ENCODE data around the gene TRABD2A. TPM values are rescaled to one million over a fixed set of nuclear protein-coding genes. Genes with fewer than 3 reads are reported as not detected.

TRABD2A gene
- total RNA-seq, 2 donors from 2014 or later: 10.3 TPM; not detected in 1

DNA sequence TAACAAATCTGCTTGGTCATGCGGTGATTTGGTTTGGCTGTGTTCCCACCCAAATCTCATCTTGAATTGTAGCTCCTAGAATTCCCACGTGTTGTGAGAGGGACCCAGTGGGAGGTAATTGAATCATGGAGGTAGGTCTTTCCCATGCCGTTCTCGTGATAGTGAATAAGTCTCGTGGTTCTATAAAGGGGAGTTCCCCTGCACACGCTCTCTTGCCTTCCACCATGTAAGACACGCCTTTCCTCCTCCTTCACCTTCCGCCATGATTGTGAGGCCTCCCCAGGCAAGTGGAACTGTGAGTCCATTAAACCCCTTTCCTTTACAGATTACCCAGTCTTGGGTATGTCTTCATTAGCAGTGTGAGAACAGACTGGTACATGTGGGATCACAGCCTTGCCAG, 36.7 kb downstream of the TRABD2A start:
- no peak for DNase-seq (ENCODE audit: low spot score)
- H3K4me3 ChIP-seq: no peak overlapping the region
- H3K36me3 ChIP-seq: no peaks in the 10 kb centered on the region
- no peaks in the 10 kb centered on the region for H3K9me3 ChIP-seq
- intact Hi-C loops (cut with DNase I): no loop called here
- WGBS: 92% methylated on average over 8 of the region's 8 CpGs
- no peak overlapping the region for H3K27ac ChIP-seq
- no peaks in the 10 kb centered on the region for H3K27me3 ChIP-seq (replicated peaks; ENCODE audit: insufficient read depth)
- H3K4me1 ChIP-seq (replicated peaks): no peaks in the 10 kb centered on the region
- TF ChIP-seq POLR2A (IDR thresholded peaks at IDR 0.05) (no peak), POLR2AphosphoS5 (IDR thresholded peaks at IDR 0.05) (no peak)
- TF ChIP-seq, protein P1, sequence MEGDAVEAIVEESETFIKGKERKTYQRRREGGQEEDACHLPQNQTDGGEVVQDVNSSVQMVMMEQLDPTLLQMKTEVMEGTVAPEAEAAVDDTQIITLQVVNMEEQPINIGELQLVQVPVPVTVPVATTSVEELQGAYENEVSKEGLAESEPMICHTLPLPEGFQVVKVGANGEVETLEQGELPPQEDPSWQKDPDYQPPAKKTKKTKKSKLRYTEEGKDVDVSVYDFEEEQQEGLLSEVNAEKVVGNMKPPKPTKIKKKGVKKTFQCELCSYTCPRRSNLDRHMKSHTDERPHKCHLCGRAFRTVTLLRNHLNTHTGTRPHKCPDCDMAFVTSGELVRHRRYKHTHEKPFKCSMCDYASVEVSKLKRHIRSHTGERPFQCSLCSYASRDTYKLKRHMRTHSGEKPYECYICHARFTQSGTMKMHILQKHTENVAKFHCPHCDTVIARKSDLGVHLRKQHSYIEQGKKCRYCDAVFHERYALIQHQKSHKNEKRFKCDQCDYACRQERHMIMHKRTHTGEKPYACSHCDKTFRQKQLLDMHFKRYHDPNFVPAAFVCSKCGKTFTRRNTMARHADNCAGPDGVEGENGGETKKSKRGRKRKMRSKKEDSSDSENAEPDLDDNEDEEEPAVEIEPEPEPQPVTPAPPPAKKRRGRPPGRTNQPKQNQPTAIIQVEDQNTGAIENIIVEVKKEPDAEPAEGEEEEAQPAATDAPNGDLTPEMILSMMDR (IDR thresholded peaks at IDR 0.05): no peak

DNA sequence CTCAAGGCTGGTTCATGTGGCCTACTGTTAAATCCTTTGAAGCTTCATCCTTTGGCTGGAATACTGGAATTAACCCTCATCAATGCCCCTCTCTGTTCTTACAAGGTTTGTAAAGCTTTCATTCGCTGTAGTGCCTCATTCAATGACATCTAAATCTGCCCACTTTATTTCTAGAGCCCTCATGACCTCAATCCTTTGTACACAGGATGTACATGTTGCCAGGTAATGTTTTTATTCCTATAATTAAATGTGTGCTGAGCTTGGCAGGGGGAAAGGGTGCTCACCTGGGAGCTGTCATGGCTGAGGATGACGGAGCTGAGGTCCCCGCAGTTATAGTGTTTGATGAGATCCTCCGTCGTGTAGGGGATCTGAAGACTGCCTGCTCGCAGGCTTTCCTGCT, 39.3 kb downstream of the TRABD2A start:
- Histone ChIP-seq H3K27me3 (replicated peaks; ENCODE audit: insufficient read depth) (no peaks in the 10 kb centered on the region), H3K4me3 (no peak overlapping the region), H3K4me1 (replicated peaks) (no peaks in the 10 kb centered on the region), H3K36me3 (no peaks in the 10 kb centered on the region), H3K27ac (no peak overlapping the region), H3K9me3 (no peaks in the 10 kb centered on the region)
- intact Hi-C loops (cut with DNase I): no loop called here
- DNase-seq (ENCODE audit: low spot score): no peak
- no peak for TF ChIP-seq POLR2A (IDR thresholded peaks at IDR 0.05)
- no peak for TF ChIP-seq POLR2AphosphoS5 (IDR thresholded peaks at IDR 0.05)
- TF ChIP-seq, protein P1 (IDR thresholded peaks at IDR 0.05): no peak
- WGBS: 86% methylated on average over 6 of the region's 6 CpGs

DNA sequence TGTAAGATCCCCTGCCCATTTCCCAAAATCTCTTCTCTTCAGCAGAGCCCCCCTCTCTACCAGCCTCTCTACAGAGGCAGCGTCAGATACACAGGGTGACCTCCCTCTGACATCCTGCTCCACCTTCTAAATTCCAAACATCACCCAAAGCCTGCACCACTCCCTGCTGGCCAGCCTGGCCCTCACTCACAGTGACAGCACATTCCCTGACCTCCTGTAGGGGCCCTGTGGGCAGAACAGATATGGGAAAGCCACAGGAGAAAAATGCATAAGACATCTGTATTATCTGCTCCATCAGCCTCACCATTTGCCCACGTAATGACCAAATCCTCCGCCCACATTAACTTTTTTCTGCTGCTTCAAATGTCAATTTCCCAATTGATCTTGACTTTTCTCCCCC, 40.6 kb downstream of the TRABD2A start:
- no peak for TF ChIP-seq POLR2AphosphoS5 (IDR thresholded peaks at IDR 0.05)
- TF ChIP-seq, protein P1 (IDR thresholded peaks at IDR 0.05): no peak
- TF ChIP-seq POLR2A (IDR thresholded peaks at IDR 0.05): no peak
- Histone ChIP-seq H3K36me3 (no peaks in the 10 kb centered on the region), H3K9me3 (no peaks in the 10 kb centered on the region), H3K4me1 (replicated peaks) (no peaks in the 10 kb centered on the region), H3K27me3 (replicated peaks; ENCODE audit: insufficient read depth) (no peaks in the 10 kb centered on the region), H3K4me3 (no peak overlapping the region), H3K27ac (no peak overlapping the region)
- WGBS: 67% methylated on average over 3 of the region's 3 CpGs
- no peak for DNase-seq (ENCODE audit: low spot score)
- intact Hi-C loops (cut with DNase I): no loop called here

DNA sequence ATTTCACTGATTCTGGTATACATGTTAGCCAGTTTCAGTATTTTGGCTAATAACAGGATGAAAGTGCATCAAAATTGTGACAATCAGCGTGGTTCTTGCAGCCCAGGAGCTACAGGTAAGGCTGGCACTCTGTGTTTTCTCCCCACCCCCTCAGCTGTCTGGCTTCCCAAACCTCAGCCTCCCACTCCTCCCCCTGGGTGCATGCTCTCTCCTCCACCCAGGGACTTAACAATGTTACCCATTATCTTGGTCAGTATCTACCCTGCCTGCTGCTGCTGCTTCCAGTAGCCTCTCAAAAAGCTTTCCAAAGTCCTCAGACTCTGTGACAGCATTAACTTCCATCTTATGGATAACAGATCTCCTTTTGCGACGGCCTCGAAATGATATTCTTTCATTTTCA, 41.0 kb downstream of the TRABD2A start:
- Histone ChIP-seq H3K36me3 (no peaks in the 10 kb centered on the region), H3K4me1 (replicated peaks) (no peaks in the 10 kb centered on the region), H3K27ac (no peak overlapping the region), H3K9me3 (no peaks in the 10 kb centered on the region), H3K4me3 (no peak overlapping the region), H3K27me3 (replicated peaks; ENCODE audit: insufficient read depth) (no peaks in the 10 kb centered on the region)
- intact Hi-C loops (cut with DNase I): no loop called here
- TF ChIP-seq, protein P1 (IDR thresholded peaks at IDR 0.05): no peak
- TF ChIP-seq POLR2AphosphoS5 (IDR thresholded peaks at IDR 0.05) (no peak), POLR2A (IDR thresholded peaks at IDR 0.05) (no peak)
- DNase-seq (ENCODE audit: low spot score): no peak
- 91% methylated on average over 4 of the region's 4 CpGs for WGBS

DNA sequence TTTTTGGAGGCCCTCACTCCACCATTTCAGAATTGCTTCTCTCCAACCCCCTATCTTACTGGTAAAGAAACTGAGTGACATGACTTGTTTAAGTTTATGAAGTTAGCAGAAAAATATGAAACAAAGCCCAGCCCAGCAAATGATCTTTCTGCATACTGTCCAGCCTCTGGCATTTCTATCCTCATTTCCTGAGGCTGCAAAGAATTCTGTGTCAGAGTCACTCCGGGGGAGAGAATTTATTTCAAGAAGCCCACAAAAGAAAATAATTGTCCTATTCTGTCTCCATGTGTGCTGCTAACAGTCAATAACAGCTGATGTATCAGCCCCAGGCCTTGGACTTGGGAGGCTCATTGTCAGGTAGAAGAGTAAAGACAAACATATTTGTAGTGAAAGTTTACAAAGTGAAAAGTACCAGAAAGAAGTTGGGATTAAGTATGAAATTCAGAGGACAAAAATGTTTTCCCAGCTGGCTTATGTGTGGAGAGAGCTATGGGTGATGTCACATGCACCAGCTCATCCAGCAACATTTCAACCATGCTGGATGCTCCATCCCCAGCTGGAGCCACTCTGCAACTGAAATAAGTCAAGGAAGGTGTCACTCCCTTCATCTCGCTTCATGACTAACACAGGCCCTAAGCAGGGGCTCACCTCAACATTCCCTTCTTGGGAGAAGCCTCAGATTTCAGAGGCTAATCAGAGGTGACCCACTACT, 42.3 kb downstream of the TRABD2A start:
- intact Hi-C loops (cut with DNase I): no loop called here
- Histone ChIP-seq H3K4me1 (replicated peaks) (no peaks in the 10 kb centered on the region), H3K27me3 (replicated peaks; ENCODE audit: insufficient read depth) (no peaks in the 10 kb centered on the region), H3K4me3 (no peak overlapping the region), H3K36me3 (no peaks in the 10 kb centered on the region), H3K9me3 (no peaks in the 10 kb centered on the region), H3K27ac (no peak overlapping the region)
- no peak for DNase-seq (ENCODE audit: low spot score)
- 75% methylated on average over 2 of the region's 2 CpGs for WGBS
- TF ChIP-seq, protein P1 (IDR thresholded peaks at IDR 0.05): no peak
- TF ChIP-seq POLR2A (IDR thresholded peaks at IDR 0.05) (no peak), POLR2AphosphoS5 (IDR thresholded peaks at IDR 0.05) (no peak)

All from prostate gland (tissue), 2 donors.